Panc1 (cell line): ENCODE results near the gene ANKRD55.

Experiments
- CTCF ChIP-seq: fragments of 450-650 bp; IDR thresholded peaks from 2 replicates; pipeline ENCODE4 v1.5.1; 2017; ENCODE audit warnings: mild to moderate bottlenecking
- POLR2AphosphoS5 ChIP-seq: IDR thresholded peaks from 2 replicates; pipeline ENCODE4 v1.6.1; 2012; ENCODE audit warnings: mild to moderate bottlenecking, low read depth, low read length, moderate library complexity
- REST ChIP-seq, 2 experiments: IDR thresholded peaks; 2 replicates each; pipeline ENCODE4 v1.6.1; 2011 to 2012; ENCODE audit warnings: low read depth in 2 of 2, control low read depth in 1 of 2, low read length in 1 of 2, mild to moderate bottlenecking in 1 of 2, moderate library complexity in 1 of 2; ENCODE audit not compliant: insufficient read depth in 1 of 2
- SIN3A ChIP-seq: IDR thresholded peaks from 2 replicates; pipeline ENCODE4 v1.6.1; 2012; ENCODE audit warnings: low read depth, mild to moderate bottlenecking, low read length, moderate library complexity, borderline replicate concordance; ENCODE audit not compliant: insufficient read depth
- TCF7L2 ChIP-seq: IDR thresholded peaks from 2 replicates; pipeline ENCODE4 v1.6.1; 2011; ENCODE audit warnings: mild to moderate bottlenecking, low read depth, low read length, inconsistent platforms

GRCh38 chr5:56227691-56228090, 5.4 kb downstream of the ANKRD55 start:
- TF ChIP-seq POLR2AphosphoS5: no peak
- TF ChIP-seq CTCF: no peak
- TF ChIP-seq TCF7L2: no peak
- TF ChIP-seq SIN3A: no peak
- no peak for TF ChIP-seq REST (IDR thresholded peaks at IDR 0.05; ENCODE audit: insufficient read depth in 1 of 2, low read depth in 2 of 2, low read length in 1 of 2)
